ENCODE results near the gene MXD4. TPM values are rescaled to one million over a fixed set of nuclear protein-coding genes. Genes with fewer than 3 reads are reported as not detected.

MXD4 gene
- total RNA-seq, 1 experiment from 2014 or later = 12.8 TPM

GRCh38 chr4:2304321-2304876 is 42.5 kb upstream of the MXD4 start:
- intact Hi-C loops (cut with micrococcal nuclease; ENCODE audit: unreplicated experiment) = no loop called here
- H3K27ac Mint-ChIP-seq (ENCODE audit: unreplicated experiment) = no peak overlapping the region
- no peak for DNase-seq
- H3K36me3 Mint-ChIP-seq (ENCODE audit: insufficient read depth, unreplicated experiment) = no peaks in the 10 kb centered on the region
- BruUV-seq (replicated peaks) = no TSS peak
- H3K27me3 Mint-ChIP-seq (ENCODE audit: unreplicated experiment) = peaks cover 17% of the 10 kb centered on the region
- CTCF ChIA-PET = no interaction called here
- H3K4me1 Mint-ChIP-seq (ENCODE audit: low read depth, unreplicated experiment) = no peaks in the 10 kb centered on the region
- peaks cover 2% of the 10 kb centered on the region for H3K9me3 Mint-ChIP-seq (ENCODE audit: low read depth, unreplicated experiment)
- TF ChIP-seq, protein P1, sequence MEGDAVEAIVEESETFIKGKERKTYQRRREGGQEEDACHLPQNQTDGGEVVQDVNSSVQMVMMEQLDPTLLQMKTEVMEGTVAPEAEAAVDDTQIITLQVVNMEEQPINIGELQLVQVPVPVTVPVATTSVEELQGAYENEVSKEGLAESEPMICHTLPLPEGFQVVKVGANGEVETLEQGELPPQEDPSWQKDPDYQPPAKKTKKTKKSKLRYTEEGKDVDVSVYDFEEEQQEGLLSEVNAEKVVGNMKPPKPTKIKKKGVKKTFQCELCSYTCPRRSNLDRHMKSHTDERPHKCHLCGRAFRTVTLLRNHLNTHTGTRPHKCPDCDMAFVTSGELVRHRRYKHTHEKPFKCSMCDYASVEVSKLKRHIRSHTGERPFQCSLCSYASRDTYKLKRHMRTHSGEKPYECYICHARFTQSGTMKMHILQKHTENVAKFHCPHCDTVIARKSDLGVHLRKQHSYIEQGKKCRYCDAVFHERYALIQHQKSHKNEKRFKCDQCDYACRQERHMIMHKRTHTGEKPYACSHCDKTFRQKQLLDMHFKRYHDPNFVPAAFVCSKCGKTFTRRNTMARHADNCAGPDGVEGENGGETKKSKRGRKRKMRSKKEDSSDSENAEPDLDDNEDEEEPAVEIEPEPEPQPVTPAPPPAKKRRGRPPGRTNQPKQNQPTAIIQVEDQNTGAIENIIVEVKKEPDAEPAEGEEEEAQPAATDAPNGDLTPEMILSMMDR (IDR thresholded peaks at IDR 0.05; ENCODE audit: unreplicated experiment) = no peak
- H3K4me3 Mint-ChIP-seq (ENCODE audit: low read depth, unreplicated experiment) = no peak overlapping the region

GRCh38 chr4:2303686-2304320 is 41.9 kb upstream of the MXD4 start:
- CTCF ChIA-PET = no interaction called here
- Mint-ChIP-seq H3K9me3 (ENCODE audit: low read depth, unreplicated experiment) (peaks cover 2% of the 10 kb centered on the region), H3K4me3 (ENCODE audit: low read depth, unreplicated experiment) (no peak overlapping the region), H3K4me1 (ENCODE audit: low read depth, unreplicated experiment) (no peaks in the 10 kb centered on the region), H3K36me3 (ENCODE audit: insufficient read depth, unreplicated experiment) (no peaks in the 10 kb centered on the region), H3K27ac (ENCODE audit: unreplicated experiment) (no peak overlapping the region), H3K27me3 (ENCODE audit: unreplicated experiment) (peaks cover 13% of the 10 kb centered on the region)
- TF ChIP-seq, protein P1 (IDR thresholded peaks at IDR 0.05; ENCODE audit: unreplicated experiment) = no peak
- BruUV-seq (replicated peaks) = no TSS peak
- intact Hi-C loops (cut with micrococcal nuclease; ENCODE audit: unreplicated experiment) = no loop called here
- no peak for DNase-seq

- peaks cover 2% of the 10 kb centered on the region for H3K9me3 Mint-ChIP-seq (ENCODE audit: low read depth, unreplicated experiment)
- no TSS peak for BruUV-seq (replicated peaks)
- no peak overlapping the region for H3K4me3 Mint-ChIP-seq (ENCODE audit: low read depth, unreplicated experiment)
- TF ChIP-seq, protein P1 (IDR thresholded peaks at IDR 0.05; ENCODE audit: unreplicated experiment) = no peak
- H3K27me3 Mint-ChIP-seq (ENCODE audit: unreplicated experiment) = peaks cover 10% of the 10 kb centered on the region
- no peaks in the 10 kb centered on the region for H3K36me3 Mint-ChIP-seq (ENCODE audit: insufficient read depth, unreplicated experiment)
- no peaks in the 10 kb centered on the region for H3K4me1 Mint-ChIP-seq (ENCODE audit: low read depth, unreplicated experiment)
- no peak for DNase-seq
- H3K27ac Mint-ChIP-seq (ENCODE audit: unreplicated experiment) = no peak overlapping the region
- intact Hi-C loops (cut with micrococcal nuclease; ENCODE audit: unreplicated experiment) = no loop called here
- CTCF ChIA-PET = no interaction called here
Observed at GRCh38 chr4:2303121-2303685, 41.3 kb upstream of the MXD4 start.

- Mint-ChIP-seq H3K27me3 (ENCODE audit: unreplicated experiment) (peaks cover 10% of the 10 kb centered on the region), H3K4me3 (ENCODE audit: low read depth, unreplicated experiment) (no peak overlapping the region), H3K36me3 (ENCODE audit: insufficient read depth, unreplicated experiment) (no peaks in the 10 kb centered on the region), H3K27ac (ENCODE audit: unreplicated experiment) (no peak overlapping the region), H3K9me3 (ENCODE audit: low read depth, unreplicated experiment) (peaks cover 2% of the 10 kb centered on the region), H3K4me1 (ENCODE audit: low read depth, unreplicated experiment) (no peaks in the 10 kb centered on the region)
- BruUV-seq (replicated peaks) = no TSS peak
- intact Hi-C loops (cut with micrococcal nuclease; ENCODE audit: unreplicated experiment) = no loop called here
- TF ChIP-seq, protein P1 (IDR thresholded peaks at IDR 0.05; ENCODE audit: unreplicated experiment) = no peak
- DNase-seq = no peak
- CTCF ChIA-PET = no interaction called here
Observed at GRCh38 chr4:2302387-2303119, 40.6 kb upstream of the MXD4 start.
